SK-N-SH (cell line): Measurements from ENCODE around the gene SETBP1. TPM values are rescaled to one million over a fixed set of nuclear protein-coding genes. Genes with fewer than 3 reads are reported as not detected.

Experiments used
- CTCF ChIA-PET: fragments of 300-600, 350-600 bp; formaldehyde crosslinking; extraction: SDS; loops from one replicate; lab custom pipeline; 2021; lab: Yijun Ruan, JAX
- POLR2A ChIA-PET: fragments of 350-600 bp; sonication (Branson Sonifier 250); formaldehyde crosslinking; extraction: SDS; loops from one replicate; lab custom pipeline; 2020; ENCODE audit warnings: antibody characterized with exemption, inconsistent platforms; lab: Yijun Ruan, JAX
- DNase-seq: peaks from one replicate; pipeline ENCODE4 v3.0.0; 2012
- H2AFZ ChIP-seq: fragments of 200-600 bp; sonication (generic); 2 replicates; pipeline ENCODE4 v1.8.1; 2016; ENCODE audit warnings: antibody characterized with exemption, mild to moderate bottlenecking, low read depth
- H3F3A ChIP-seq: fragments of 200-600 bp; sonication (generic); replicated peaks from 2 replicates; pipeline ENCODE3; 2016; ENCODE audit warnings: antibody characterized with exemption, mild to moderate bottlenecking; ENCODE audit not compliant: insufficient read depth
- H3K27ac ChIP-seq, 2 experiments: fragments of 200-500 bp in 1 of 2; fragments of 200-600 bp in 1 of 2; sonication (Bioruptor generic) in 1 of 2; sonication (generic), shearing (Covaris generic) in 1 of 2; 2 replicates each; pipeline versions ENCODE4 v1.5.1 to v1.6.1; 2014 to 2016; ENCODE audit warnings: low read depth in 2 of 2, inconsistent platforms in 1 of 2, low read length in 1 of 2, mild to moderate bottlenecking in 1 of 2, mixed read lengths in 1 of 2
- H3K27me3 ChIP-seq: fragments of 200-600 bp; sonication (generic), shearing (Covaris generic); 2 replicates; pipeline ENCODE4 v1.6.1; 2016; ENCODE audit warnings: mixed run types; ENCODE audit not compliant: insufficient read depth
- H3K36me3 ChIP-seq, 2 experiments: fragments of 200-500 bp in 1 of 2; fragments of 200-600 bp in 1 of 2; sonication (Bioruptor generic) in 1 of 2; sonication (generic) in 1 of 2; replicated peaks in 1 of 2; 2 replicates each; pipeline versions ENCODE3 to v1.5.1; 2014 to 2016; ENCODE audit warnings: low read length in 1 of 2, mild to moderate bottlenecking in 1 of 2; ENCODE audit not compliant: insufficient read depth in 2 of 2, control insufficient read depth in 1 of 2
- H3K4me1 ChIP-seq, 2 experiments: fragments of 200-500 bp in 1 of 2; fragments of 200-600 bp in 1 of 2; sonication (Bioruptor generic) in 1 of 2; sonication (generic), shearing (Covaris generic) in 1 of 2; 2 replicates each; pipeline versions ENCODE4 v1.5.1 to v1.6.1; 2014 to 2016; ENCODE audit warnings: low read depth in 1 of 2, low read length in 1 of 2, mixed run types in 1 of 2; ENCODE audit not compliant: insufficient read depth in 2 of 2, control insufficient read depth in 1 of 2
- H3K4me2 ChIP-seq: fragments of 200-600 bp; sonication (generic), shearing (Covaris generic); 2 replicates; pipeline ENCODE4 v1.6.1; 2017; ENCODE audit warnings: mixed run types
- H3K4me3 ChIP-seq, 2 experiments: fragments of 200-500 bp in 1 of 2; fragments of 200-600 bp in 1 of 2; sonication (Bioruptor generic) in 1 of 2; sonication (generic), shearing (Covaris generic) in 1 of 2; 2 replicates each; pipeline versions ENCODE4 v1.5.1 to v1.8.1; 2014 to 2016; ENCODE audit warnings: low read depth in 2 of 2, inconsistent platforms in 1 of 2, low read length in 1 of 2, mild to moderate bottlenecking in 1 of 2, mixed read lengths in 1 of 2, moderate library complexity in 1 of 2
- H3K79me2 ChIP-seq: fragments of 200-600 bp; sonication (generic); 2 replicates; pipeline ENCODE4 v1.8.1; 2017; ENCODE audit warnings: mild to moderate bottlenecking; ENCODE audit not compliant: insufficient read depth
- H3K9ac ChIP-seq: fragments of 200-600 bp; sonication (generic); 2 replicates; pipeline ENCODE4 v1.6.1; 2017; ENCODE audit warnings: mixed run types
- H3K9me2 ChIP-seq: fragments of 200-600 bp; sonication (generic); 2 replicates; pipeline ENCODE4 v1.6.1; 2017; ENCODE audit warnings: mixed run types
- H3K9me3 ChIP-seq: fragments of 200-600 bp; sonication (generic); 2 replicates; pipeline ENCODE4 v1.6.1; 2017; ENCODE audit warnings: mixed run types, mild to moderate bottlenecking, moderate library complexity
- H4K20me1 ChIP-seq: fragments of 200-600 bp; sonication (generic); 2 replicates; pipeline ENCODE4 v1.6.1; 2017; ENCODE audit warnings: mild to moderate bottlenecking, mixed run types; ENCODE audit not compliant: insufficient read depth
- CHD2 ChIP-seq: fragments of 150-350 bp; IDR thresholded peaks from 2 replicates; pipeline ENCODE4 v1.6.1; 2018; ENCODE audit warnings: low read length; ENCODE audit not compliant: partially characterized antibody
- FOSL2 ChIP-seq: IDR thresholded peaks from 2 replicates; pipeline ENCODE4 v1.4.0; 2012; ENCODE audit warnings: low read depth, mild to moderate bottlenecking, moderate library complexity, borderline replicate concordance
- FOXJ3 ChIP-seq: sonication (generic); formaldehyde crosslinking; IDR thresholded peaks from 2 replicates; pipeline ENCODE4 v1.5.1; 2020; ENCODE audit warnings: mild to moderate bottlenecking, missing genetic modification reagents
- FOXM1 ChIP-seq: IDR thresholded peaks from 2 replicates; pipeline ENCODE4 v1.4.0; 2012; ENCODE audit warnings: low read depth, mild to moderate bottlenecking
- GABPA ChIP-seq: IDR thresholded peaks from 2 replicates; pipeline ENCODE4 v1.4.0; 2012; ENCODE audit warnings: low read depth, mild to moderate bottlenecking
- MAX ChIP-seq: IDR thresholded peaks from 2 replicates; pipeline ENCODE4 v1.4.0; 2012; ENCODE audit warnings: low read depth
- NFIC ChIP-seq: IDR thresholded peaks from 2 replicates; pipeline ENCODE4 v1.4.0; 2012; ENCODE audit warnings: borderline replicate concordance
- REST ChIP-seq: IDR thresholded peaks from 2 replicates; pipeline ENCODE4 v1.6.1; 2012; ENCODE audit warnings: mild to moderate bottlenecking, low read depth, low read length, moderate library complexity
- RFX5 ChIP-seq: IDR thresholded peaks from 2 replicates; pipeline ENCODE4 v1.6.1; 2012; ENCODE audit warnings: mild to moderate bottlenecking, improper control_type of control experiment, low read length
- TAF1 ChIP-seq: IDR thresholded peaks from 2 replicates; pipeline ENCODE4 v1.6.1; 2012; ENCODE audit warnings: low read depth, mild to moderate bottlenecking, low read length, moderate library complexity, borderline replicate concordance
- TEAD4 ChIP-seq: IDR thresholded peaks from 2 replicates; pipeline ENCODE4 v1.4.0; 2012; ENCODE audit warnings: mild to moderate bottlenecking, borderline replicate concordance; ENCODE audit not compliant: insufficient read depth
- USF1 ChIP-seq: IDR thresholded peaks from 2 replicates; pipeline ENCODE4 v1.4.0; 2012; ENCODE audit warnings: low read depth, borderline replicate concordance
- WGBS: methylation state at CpG from one replicate; pipeline ENCODE4 v1.1.6; 2017; ENCODE audit warnings: low lambda C conversion rate; 5-methylcytosine and 5-hydroxymethylcytosine counted together
- polyA plus RNA-seq, 3 experiments: library from polyadenylated mRNA; depleted of rRNA; stranded (reverse); fragments of >200 nt; gene quantifications; 2 replicates each; pipeline ENCODE4 v1.2.3, GENCODE V29; 2012
- TF ChIP-seq, protein P1 (sequence below): IDR thresholded peaks from 2 replicates; pipeline ENCODE4 v1.4.0; 2012; ENCODE audit warnings: low read depth, borderline replicate concordance

SETBP1 gene
- polyA plus RNA-seq, 1 of the 3 experiments (the other 2 are of a cell fraction) = 3.0 TPM

DNA sequence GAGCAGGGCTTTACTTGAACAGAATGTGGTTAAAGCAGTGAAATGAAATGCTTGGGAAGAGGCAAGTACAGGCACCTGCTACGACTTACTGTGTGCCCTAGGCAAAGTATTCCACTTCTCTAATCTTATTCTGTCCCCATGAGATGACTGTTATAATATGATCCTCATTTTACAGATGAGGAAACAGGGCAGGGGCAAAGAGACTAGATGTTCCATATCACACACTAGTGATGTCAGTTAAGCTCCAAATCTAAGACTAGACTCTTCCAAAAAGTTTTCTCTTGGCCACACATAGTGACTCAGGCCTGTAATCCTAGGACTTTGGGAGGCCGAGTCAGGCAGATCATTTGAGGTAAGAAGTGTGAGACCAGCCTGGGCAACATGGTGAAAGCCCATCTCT lies 235.0 kb downstream of the SETBP1 start (continued):
- TF ChIP-seq TEAD4 (no peak), FOSL2 (no peak), RFX5 (no peak), FOXM1 (no peak)

DNA sequence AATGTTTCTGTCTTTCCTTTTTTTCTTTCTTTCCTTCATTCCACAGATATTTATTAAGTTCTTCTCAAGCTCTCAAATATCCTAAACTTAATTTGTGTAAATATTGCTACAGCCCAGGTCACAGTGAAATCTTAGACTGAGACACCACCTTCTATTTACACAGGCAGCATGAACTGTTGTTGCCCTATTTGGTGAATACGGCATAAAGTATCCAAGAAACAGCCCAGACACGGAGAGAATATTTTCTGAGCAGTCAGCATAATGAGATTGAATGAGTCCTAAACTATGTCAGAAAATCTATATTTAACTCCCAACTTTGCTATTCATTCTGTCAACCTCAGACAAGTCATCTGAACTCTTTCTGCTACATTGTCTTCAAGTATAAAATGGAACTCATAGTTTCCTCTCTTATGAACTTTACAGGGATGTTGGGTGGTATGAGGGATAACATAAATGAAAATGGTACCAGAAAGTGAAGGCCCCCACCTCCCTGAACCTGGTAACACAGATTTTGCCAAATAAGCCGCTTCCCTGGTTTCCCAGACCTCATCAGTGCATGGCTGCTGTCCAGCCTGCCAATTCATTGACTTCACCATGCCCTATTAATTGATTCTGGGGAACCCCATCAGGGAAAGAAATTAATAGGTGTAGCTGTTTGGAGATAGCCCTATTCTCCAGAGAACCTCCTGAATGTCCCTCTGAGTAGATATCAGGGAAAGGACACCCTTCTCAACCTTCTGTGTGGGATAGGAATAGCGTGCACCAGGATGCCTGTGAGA lies 235.9 kb downstream of the SETBP1 start:
- ChIA-PET POLR2A (no interaction called here), CTCF (interaction anchor here (2.0 kb wide), 1 partner anchor 15 kb away, joined by 5 read pairs; no protein-coding TSS in a partner anchor)
- WGBS = 76% methylated on average over 4 of the region's 4 CpGs
- Histone ChIP-seq H3K27me3 (no peaks in the 10 kb centered on the region), H3K4me1 (no peaks in the 10 kb centered on the region), H3K9ac (no peak overlapping the region), H4K20me1 (no peaks in the 10 kb centered on the region), H3K36me3 (no peaks in the 10 kb centered on the region), H3K9me2 (no peaks in the 10 kb centered on the region), H2AFZ (no peak overlapping the region), H3K4me3 (no peak overlapping the region), H3K9me3 (no peaks in the 10 kb centered on the region), H3K4me2 (no peak overlapping the region), H3F3A (peaks cover 4% of the 10 kb centered on the region), H3K79me2 (no peaks in the 10 kb centered on the region), H3K27ac (no peak overlapping the region)
- no peak for DNase-seq
- TF ChIP-seq TAF1 = no peak
- TF ChIP-seq REST = peak; percentile 34; the same call in 1 of the 2 replicates

GRCh38 chr18:44917216-44918141 lies 236.8 kb downstream of the SETBP1 start:
- H2AFZ ChIP-seq = no peak overlapping the region
- no peak overlapping the region for H3K4me2 ChIP-seq
- H3K9ac ChIP-seq = no peak overlapping the region
- no peak overlapping the region for H3K27ac ChIP-seq
- 75% methylated on average over 10 of the region's 10 CpGs for WGBS
- ChIA-PET POLR2A (no interaction called here), CTCF (interaction anchor here (2.0 kb wide), 1 partner anchor 16 kb away, joined by 5 read pairs; no protein-coding TSS in a partner anchor)
- no peaks in the 10 kb centered on the region for H3K9me3 ChIP-seq
- no peak for TF ChIP-seq NFIC
- no peak for TF ChIP-seq USF1
- no peak for TF ChIP-seq CHD2
- no peak for TF ChIP-seq GABPA
- no peak for TF ChIP-seq MAX
- TF ChIP-seq, protein P1, sequence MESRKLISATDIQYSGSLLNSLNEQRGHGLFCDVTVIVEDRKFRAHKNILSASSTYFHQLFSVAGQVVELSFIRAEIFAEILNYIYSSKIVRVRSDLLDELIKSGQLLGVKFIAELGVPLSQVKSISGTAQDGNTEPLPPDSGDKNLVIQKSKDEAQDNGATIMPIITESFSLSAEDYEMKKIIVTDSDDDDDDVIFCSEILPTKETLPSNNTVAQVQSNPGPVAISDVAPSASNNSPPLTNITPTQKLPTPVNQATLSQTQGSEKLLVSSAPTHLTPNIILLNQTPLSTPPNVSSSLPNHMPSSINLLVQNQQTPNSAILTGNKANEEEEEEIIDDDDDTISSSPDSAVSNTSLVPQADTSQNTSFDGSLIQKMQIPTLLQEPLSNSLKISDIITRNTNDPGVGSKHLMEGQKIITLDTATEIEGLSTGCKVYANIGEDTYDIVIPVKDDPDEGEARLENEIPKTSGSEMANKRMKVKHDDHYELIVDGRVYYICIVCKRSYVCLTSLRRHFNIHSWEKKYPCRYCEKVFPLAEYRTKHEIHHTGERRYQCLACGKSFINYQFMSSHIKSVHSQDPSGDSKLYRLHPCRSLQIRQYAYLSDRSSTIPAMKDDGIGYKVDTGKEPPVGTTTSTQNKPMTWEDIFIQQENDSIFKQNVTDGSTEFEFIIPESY = no peak
- no peak for TF ChIP-seq FOXJ3 (CRISPR knock-in tag)
- H3K9me2 ChIP-seq = no peaks in the 10 kb centered on the region
- H3F3A ChIP-seq = peaks cover 4% of the 10 kb centered on the region
- no peaks in the 10 kb centered on the region for H3K79me2 ChIP-seq
- DNase-seq = no peak
- H3K27me3 ChIP-seq = no peaks in the 10 kb centered on the region
- H3K36me3 ChIP-seq = no peaks in the 10 kb centered on the region
- H3K4me1 ChIP-seq = no peaks in the 10 kb centered on the region
- H3K4me3 ChIP-seq = no peak overlapping the region
- no peaks in the 10 kb centered on the region for H4K20me1 ChIP-seq
